Urinary bladder (tissue), 4 donors: Measurements from ENCODE around the gene VAMP2. TPM values are rescaled to one million over a fixed set of nuclear protein-coding genes. Genes with fewer than 3 reads are reported as not detected.

ENCODE experiments used
- DNase-seq: peaks from one replicate; pipeline ENCODE4 v3.0.0-alpha.2; 2015; ENCODE audit errors: extremely low spot score
- H3K27ac ChIP-seq: one replicate; pipeline ENCODE4 v1.5.1; 2013; ENCODE audit warnings: low read depth, mild to moderate bottlenecking, moderate library complexity
- H3K36me3 ChIP-seq: one replicate; pipeline ENCODE4 v1.6.1; 2013; ENCODE audit warnings: mild to moderate bottlenecking, moderate library complexity; ENCODE audit not compliant: insufficient read depth
- H3K4me1 ChIP-seq: one replicate; pipeline ENCODE4 v1.6.1; 2013; ENCODE audit warnings: mild to moderate bottlenecking, moderate library complexity; ENCODE audit not compliant: insufficient read depth
- H3K4me3 ChIP-seq: one replicate; pipeline ENCODE4 v1.5.1; 2013; ENCODE audit warnings: low read depth, low read length
- WGBS: extraction: QIAGEN DNeasy Blood & Tissue Kit; methylation state at CpG from one replicate; pipeline ENCODE4 v1.1.7; 2013; 5-methylcytosine and 5-hydroxymethylcytosine counted together
- polyA plus RNA-seq: library from polyadenylated mRNA; stranded (reverse); fragments of 200-250 nt; gene quantifications from one replicate; pipeline ENCODE4 v1.2.3, GENCODE V29; 2013
- total RNA-seq: library from RNA; depleted of rRNA; stranded (reverse); fragments of >200 nt; gene quantifications from one replicate; pipeline ENCODE4 v1.2.3, GENCODE V29; 2014
- donor health status: healthy with polysubstance abuse.
- donor health status: healthy.

The VAMP2 gene
- 12.1 TPM for total RNA-seq
- 81.4 TPM for polyA plus RNA-seq

DNA sequence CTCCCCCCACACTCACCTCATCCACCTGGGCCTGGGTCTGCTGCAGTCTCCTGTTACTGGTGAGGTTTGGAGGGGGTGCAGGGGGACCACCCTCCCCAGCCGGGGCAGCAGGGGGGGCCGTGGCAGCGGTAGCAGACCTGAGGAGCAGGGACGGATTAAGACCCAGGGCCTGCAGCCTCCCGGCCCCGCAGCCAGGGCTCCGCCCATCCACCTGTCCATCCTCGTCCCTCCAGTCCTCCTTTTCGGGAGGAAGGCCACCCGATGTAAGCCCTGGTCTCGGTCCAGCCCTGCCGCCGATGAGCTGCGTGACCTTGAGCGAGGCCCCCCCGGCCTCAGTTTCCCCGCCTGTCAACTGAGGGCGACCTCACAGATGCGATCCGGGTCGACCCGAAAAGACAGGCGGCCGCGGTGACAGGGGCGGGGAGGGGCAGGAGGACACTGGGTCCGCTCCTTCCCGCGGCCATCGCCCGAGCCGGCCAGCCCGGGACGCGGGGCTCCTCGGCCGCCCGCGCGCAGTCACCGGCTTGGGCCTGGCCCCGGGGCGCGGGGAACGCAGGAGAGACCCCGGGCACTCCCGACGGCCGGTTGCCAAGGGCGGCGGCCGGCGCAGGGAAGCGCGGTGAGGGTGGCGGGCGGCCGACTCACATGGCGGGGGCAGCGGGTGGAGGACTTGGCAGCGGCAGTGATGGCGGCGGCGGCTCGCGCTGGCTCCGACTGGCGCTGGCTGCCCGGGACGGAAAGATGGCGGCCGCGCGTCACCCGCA, at the start of gene VAMP2:
Gene VAMP2 (minus strand): TSS at position 716 of the 764 bp plus-strand sequence. CDS start 69 bp downstream, at position 647.
- Histone ChIP-seq H3K4me1 (no peaks in the 10 kb centered on the region), H3K27ac (peak within 1 kb of the TSS; percentile 99), H3K4me3 (peak within 1 kb of the TSS; percentile 92), H3K36me3 (peaks cover 7% of the 10 kb centered on the region)
- WGBS = under 1% methylated on average over 75 of the region's 75 CpGs
- no peak for DNase-seq

- Histone ChIP-seq H3K4me3 (peak overlapping the region; percentile 32), H3K36me3 (no peaks in the 10 kb centered on the region), H3K27ac (no peak overlapping the region), H3K4me1 (no peaks in the 10 kb centered on the region)
- DNase-seq = no peak
- 14% methylated on average over 22 of the region's 22 CpGs for WGBS
Observed at GRCh38 chr17:8210761-8211458, 48.2 kb upstream of the VAMP2 start.

- Histone ChIP-seq H3K4me3 (peak within 1 kb of the TSS; percentile 32), H3K27ac (no peak within 1 kb of the TSS), H3K36me3 (no peaks in the 10 kb centered on the region), H3K4me1 (no peaks in the 10 kb centered on the region)
- 1% methylated on average over 46 of the region's 46 CpGs for WGBS
- peak; percentile 95 for DNase-seq
Observed at GRCh38 chr17:8209907-8210760, 47.4 kb upstream of the VAMP2 start, which contains the start of gene AURKB. AURKB (minus strand) TSS chr17:8210575; CDS start chr17:8210224, 351 bp downstream.

DNA sequence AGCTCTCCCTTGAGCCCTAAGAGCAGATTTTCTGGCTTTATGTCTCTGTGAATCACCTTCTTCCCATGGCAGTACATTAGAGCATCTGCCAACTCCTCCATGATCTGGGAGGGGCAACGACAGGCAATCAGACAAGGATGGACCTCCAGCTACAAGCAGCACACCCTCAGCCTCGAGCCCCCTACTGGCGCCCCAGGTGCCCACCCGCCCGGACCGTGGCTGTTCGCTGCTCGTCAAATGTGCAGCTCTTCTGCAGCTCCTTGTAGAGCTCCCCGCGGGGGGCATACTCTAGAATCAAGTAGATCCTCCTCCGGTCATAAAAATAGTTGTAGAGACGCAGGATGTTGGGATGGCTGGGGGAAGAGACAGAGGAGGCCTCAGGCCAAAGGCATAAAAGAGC, 43.8 kb upstream of the VAMP2 start:
- H3K4me3 ChIP-seq = no peak overlapping the region
- H3K4me1 ChIP-seq = no peaks in the 10 kb centered on the region
- H3K36me3 ChIP-seq = no peaks in the 10 kb centered on the region
- 93% methylated on average over 12 of the region's 12 CpGs for WGBS
- no peak for DNase-seq
- no peak overlapping the region for H3K27ac ChIP-seq

DNA sequence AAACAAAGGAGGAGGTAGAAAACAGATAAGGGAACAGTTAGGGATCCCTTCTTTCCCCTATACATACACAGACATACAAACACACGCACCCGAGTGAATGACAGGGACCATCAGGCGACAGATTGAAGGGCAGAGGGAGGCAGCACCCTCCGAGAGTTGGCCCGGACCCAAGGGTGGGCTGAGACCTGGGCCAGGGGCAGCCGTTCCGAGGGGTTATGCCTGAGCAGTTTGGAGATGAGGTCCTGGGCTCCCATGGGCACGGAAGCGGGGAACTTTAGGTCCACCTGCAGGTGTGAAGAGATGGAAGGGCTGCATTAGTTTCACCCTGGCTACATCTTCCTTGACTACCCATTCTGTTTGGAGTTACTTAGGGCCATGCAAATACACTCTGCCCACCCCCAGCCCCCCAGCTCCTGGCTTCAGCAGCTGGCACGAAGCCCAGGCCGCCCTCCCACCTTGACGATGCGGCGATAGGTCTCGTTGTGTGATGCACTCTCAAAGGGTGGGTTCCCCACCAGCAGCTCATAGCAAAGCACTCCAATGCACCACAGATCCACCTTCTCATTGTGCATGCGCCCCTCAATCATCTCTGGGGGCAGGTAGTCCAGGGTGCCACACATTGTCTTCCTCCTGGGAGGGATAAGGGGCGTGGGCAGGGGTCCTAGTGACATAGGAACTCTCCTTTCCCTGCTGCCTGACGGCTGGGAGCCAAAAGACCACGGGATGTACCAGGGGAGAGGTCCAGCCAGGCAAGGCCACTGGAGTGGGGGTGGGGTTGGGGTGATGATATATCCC, 42.2 kb upstream of the VAMP2 start:
- Histone ChIP-seq H3K36me3 (no peaks in the 10 kb centered on the region), H3K4me1 (no peaks in the 10 kb centered on the region), H3K4me3 (no peak overlapping the region), H3K27ac (no peak overlapping the region)
- no peak for DNase-seq
- 87% methylated on average over 19 of the region's 19 CpGs for WGBS

GRCh38 chr17:8192070-8192815, 29.5 kb upstream of the VAMP2 start:
- WGBS = 8% methylated on average over 12 of the region's 12 CpGs
- Histone ChIP-seq H3K4me3 (no peak overlapping the region), H3K27ac (no peak overlapping the region), H3K36me3 (no peaks in the 10 kb centered on the region), H3K4me1 (no peaks in the 10 kb centered on the region)
- DNase-seq = peak; percentile 78

GRCh38 chr17:8190506-8190905, 27.8 kb upstream of the VAMP2 start:
- WGBS = 41% methylated on average over 6 of the region's 6 CpGs
- no peak for DNase-seq
- no peaks in the 10 kb centered on the region for H3K4me1 ChIP-seq
- H3K4me3 ChIP-seq = no peak overlapping the region
- no peak overlapping the region for H3K27ac ChIP-seq
- no peaks in the 10 kb centered on the region for H3K36me3 ChIP-seq

GRCh38 chr17:8189711-8190477, 27.1 kb upstream of the VAMP2 start, which contains the start of gene BORCS6:
BORCS6 (minus strand) TSS chr17:8190180; CDS start chr17:8190140, 40 bp downstream.
- Histone ChIP-seq H3K4me3 (peak within 1 kb of the TSS; percentile 71), H3K4me1 (no peaks in the 10 kb centered on the region), H3K36me3 (no peaks in the 10 kb centered on the region), H3K27ac (peak within 1 kb of the TSS; percentile 94)
- WGBS = under 1% methylated on average over 70 of the region's 70 CpGs
- peak; percentile 94 for DNase-seq

DNA sequence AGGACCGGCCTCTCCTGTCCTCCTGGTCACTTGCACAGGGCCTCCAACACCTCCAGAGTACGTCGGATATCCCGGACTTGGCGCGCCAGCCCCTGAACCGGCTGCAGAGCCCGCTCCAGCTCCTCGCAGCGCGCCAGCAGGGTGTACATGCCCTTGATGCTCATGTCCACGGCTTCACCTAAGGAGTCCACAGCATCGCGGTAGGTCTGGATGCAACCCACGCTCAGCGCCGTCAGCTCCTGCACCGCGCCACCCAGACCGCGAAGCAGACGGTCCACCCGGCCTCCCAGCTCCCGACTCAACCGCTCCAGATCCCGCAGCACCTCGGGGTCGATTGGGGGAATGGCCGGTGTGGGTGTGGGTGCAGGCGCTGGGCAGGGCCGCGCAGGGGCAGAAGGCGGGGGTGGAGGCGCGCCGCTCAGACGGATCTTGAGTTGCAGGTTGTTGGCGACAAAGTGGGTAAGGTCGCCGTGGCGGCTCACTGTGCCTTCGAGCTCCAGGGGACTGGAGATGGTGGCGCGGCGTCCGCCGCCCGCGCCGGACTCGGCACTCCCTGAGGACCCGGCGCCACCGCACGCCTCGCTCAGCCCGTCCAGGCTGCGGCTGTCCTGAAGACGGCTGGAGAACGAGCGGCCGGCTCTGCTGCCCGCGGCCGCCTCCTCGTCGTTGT, 26.4 kb upstream of the VAMP2 start:
- peak overlapping the region; percentile 71 for H3K4me3 ChIP-seq
- 3% methylated on average over 67 of the region's 67 CpGs for WGBS
- no peaks in the 10 kb centered on the region for H3K36me3 ChIP-seq
- peak overlapping the region; percentile 94 for H3K27ac ChIP-seq
- DNase-seq = no peak
- H3K4me1 ChIP-seq = no peaks in the 10 kb centered on the region

- no peak for DNase-seq
- H3K4me3 ChIP-seq = peak overlapping the region; percentile 71
- no peak overlapping the region for H3K27ac ChIP-seq
- 31% methylated on average over 12 of the region's 12 CpGs for WGBS
- no peaks in the 10 kb centered on the region for H3K36me3 ChIP-seq
- H3K4me1 ChIP-seq = no peaks in the 10 kb centered on the region
Observed at GRCh38 chr17:8188263-8188839, 25.6 kb upstream of the VAMP2 start.
